SH-SY5Y (cell line): ENCODE results near the gene CYSTM1.

Experiments
- GATA2 ChIP-seq: IDR thresholded peaks from 2 replicates; pipeline ENCODE4 v1.6.1; 2011; ENCODE audit warnings: mild to moderate bottlenecking, low read depth, low read length
- GATA3 ChIP-seq: IDR thresholded peaks from 2 replicates; pipeline ENCODE4 v1.6.1; 2011; ENCODE audit warnings: low read depth, mild to moderate bottlenecking, low read length, moderate library complexity

GRCh38 chr5:140258873-140259272 lies 83.9 kb downstream of the CYSTM1 start:
- TF ChIP-seq GATA2 (no peak), GATA3 (no peak)
